Thymus (tissue), 11 donors: Measurements from ENCODE around the gene USP34. TPM values are rescaled to one million over a fixed set of nuclear protein-coding genes. Genes with fewer than 3 reads are reported as not detected.
"Not testable (repeated sequence)": the region's sequence is repeated elsewhere in the genome, so short reads cannot be mapped to it uniquely, and the experiment has no call there.

ENCODE experiments used
- DNase-seq, 9 donors: peaks; one replicate each; pipeline ENCODE4 v3.0.0-alpha.2; 2013; ENCODE audit warnings: low spot score in 9 of 9, low read depth in 6 of 9, missing footprints in 1 of 9
- H3K27ac ChIP-seq, 2 donors: one replicate each; pipeline ENCODE4 v1.5.1; 2013; ENCODE audit warnings: control low read depth in 1 of 2, low read depth in 1 of 2, low read length in 1 of 2, mild to moderate bottlenecking in 1 of 2, moderate library complexity in 1 of 2
- H3K27me3 ChIP-seq, 2 donors: one replicate each; pipeline ENCODE4 v1.5.1; 2013; ENCODE audit warnings: low read length in 1 of 2; ENCODE audit not compliant: control insufficient read depth in 2 of 2, insufficient read depth in 1 of 2
- H3K36me3 ChIP-seq, 2 donors: one replicate each; pipeline ENCODE4 v1.5.1; 2013; ENCODE audit warnings: low read length in 1 of 2, mild to moderate bottlenecking in 1 of 2, moderate library complexity in 1 of 2; ENCODE audit not compliant: control insufficient read depth in 2 of 2, insufficient read depth in 2 of 2
- H3K4me1 ChIP-seq, 2 donors: one replicate each; pipeline ENCODE4 v1.5.1; 2013; ENCODE audit warnings: low read length in 2 of 2; ENCODE audit not compliant: control insufficient read depth in 2 of 2, insufficient read depth in 2 of 2
- H3K4me3 ChIP-seq, 2 donors: one replicate each; pipeline ENCODE4 v1.5.1; 2013; ENCODE audit warnings: low read length in 2 of 2, control low read depth in 1 of 2, mild to moderate bottlenecking in 1 of 2
- H3K9me3 ChIP-seq, 2 donors: one replicate each; pipeline ENCODE4 v1.5.1; 2013; ENCODE audit warnings: low read length in 1 of 2, mild to moderate bottlenecking in 1 of 2; ENCODE audit not compliant: control insufficient read depth in 2 of 2, insufficient read depth in 1 of 2
- WGBS: extraction: QIAGEN DNeasy Blood & Tissue Kit; methylation state at CpG from one replicate; pipeline ENCODE4 v1.1.7; 2013; 5-methylcytosine and 5-hydroxymethylcytosine counted together
- polyA plus RNA-seq: library from polyadenylated mRNA; stranded (reverse); fragments of 200-250 nt; gene quantifications from one replicate; pipeline ENCODE4 v1.2.3, GENCODE V29; 2013
- total RNA-seq: library from RNA; stranded (reverse); fragments of 120-200 nt; gene quantifications from one replicate; pipeline ENCODE4 v1.2.4, GENCODE V29; 2013
- donor health status: healthy.

The USP34 gene
- total and polyA plus RNA-seq, 2 donors, result 54.5 to 102 TPM

- no peak for DNase-seq
- WGBS, result 98% methylated on average over 10 of the region's 10 CpGs
- Histone ChIP-seq H3K4me3 (no peak overlapping the region), H3K36me3 (peaks cover 7 to 13% of the 10 kb centered on the region in 2 donors), H3K9me3 (no peaks in the 10 kb centered on the region), H3K27me3 (no peaks in the 10 kb centered on the region), H3K4me1 (no peaks in the 10 kb centered on the region), H3K27ac (no peak overlapping the region)
These were observed 303.3 kb downstream of the USP34 start for GRCh38 chr2:61167579-61167978.

- H3K9me3 ChIP-seq, result no peaks in the 10 kb centered on the region
- DNase-seq, result no peak
- no peaks in the 10 kb centered on the region for H3K4me1 ChIP-seq
- H3K27ac ChIP-seq, result no peak overlapping the region
- peaks cover 7 to 13% of the 10 kb centered on the region in 2 donors for H3K36me3 ChIP-seq
- H3K27me3 ChIP-seq, result no peaks in the 10 kb centered on the region
- 97% methylated on average over 3 of the region's 3 CpGs for WGBS
- H3K4me3 ChIP-seq, result no peak overlapping the region
These were observed 304.9 kb downstream of the USP34 start for GRCh38 chr2:61165946-61166345.

- DNase-seq, H3K4me3 ChIP-seq, H3K4me1 ChIP-seq, H3K9me3 ChIP-seq, H3K27me3 ChIP-seq, H3K27ac ChIP-seq: not testable (repeated sequence)
- peaks cover 7 to 13% of the 10 kb centered on the region in 2 donors for H3K36me3 ChIP-seq
- 97% methylated on average over 7 of the region's 7 CpGs for WGBS
These were observed 305.8 kb downstream of the USP34 start for GRCh38 chr2:61165082-61165481.

GRCh38 chr2:61162721-61163120, 308.2 kb downstream of the USP34 start:
- Histone ChIP-seq H3K9me3 (peaks cover 0 to 7% of the 10 kb centered on the region in 2 donors), H3K27ac (no peak overlapping the region), H3K27me3 (no peaks in the 10 kb centered on the region), H3K4me3 (no peak overlapping the region), H3K4me1 (no peaks in the 10 kb centered on the region), H3K36me3 (peaks cover 11 to 21% of the 10 kb centered on the region in 2 donors)
- WGBS, result 91% methylated on average over 5 of the region's 5 CpGs
- no peak for DNase-seq

GRCh38 chr2:61161888-61162287, 309.0 kb downstream of the USP34 start, which contains the start of gene C2orf74:
C2orf74 (plus strand) TSS chr2:61162188; CDS start chr2:61162515, 327 bp downstream.
- no peak for DNase-seq
- 99% methylated on average over 5 of the region's 5 CpGs for WGBS
- Histone ChIP-seq H3K27ac (no peak within 1 kb of the TSS), H3K27me3 (no peaks in the 10 kb centered on the region), H3K4me1 (no peaks in the 10 kb centered on the region), H3K9me3 (peaks cover 0 to 10% of the 10 kb centered on the region in 2 donors), H3K36me3 (peaks cover 11 to 21% of the 10 kb centered on the region in 2 donors), H3K4me3 (no peak within 1 kb of the TSS)

- no peak for DNase-seq
- peaks cover 3 to 8% of the 10 kb centered on the region in 2 donors for H3K36me3 ChIP-seq
- no peak overlapping the region for H3K27ac ChIP-seq
- H3K4me1 ChIP-seq, result no peaks in the 10 kb centered on the region
- H3K9me3 ChIP-seq, result peaks cover 0 to 10% of the 10 kb centered on the region in 2 donors
- WGBS, result 94% methylated on average over 3 of the region's 3 CpGs
- H3K4me3 ChIP-seq, result no peak overlapping the region
- no peaks in the 10 kb centered on the region for H3K27me3 ChIP-seq
These were observed 312.4 kb downstream of the USP34 start for GRCh38 chr2:61158356-61158955.

- over 99% methylated on average over 5 of the region's 5 CpGs for WGBS
- peaks cover 3 to 8% of the 10 kb centered on the region in 2 donors for H3K36me3 ChIP-seq
- H3K27ac ChIP-seq, result no peak overlapping the region
- H3K9me3 ChIP-seq, result peaks cover 0 to 10% of the 10 kb centered on the region in 2 donors
- no peaks in the 10 kb centered on the region for H3K27me3 ChIP-seq
- H3K4me3 ChIP-seq, result no peak overlapping the region
- no peaks in the 10 kb centered on the region for H3K4me1 ChIP-seq
- no peak for DNase-seq
These were observed 313.4 kb downstream of the USP34 start for GRCh38 chr2:61157371-61158003.

- Histone ChIP-seq H3K27me3 (no peaks in the 10 kb centered on the region), H3K9me3 (peaks cover 0 to 3% of the 10 kb centered on the region in 2 donors), H3K4me3 (no peak overlapping the region), H3K27ac (no peak overlapping the region), H3K36me3 (peaks cover 20% of the 10 kb centered on the region in 2 donors), H3K4me1 (no peaks in the 10 kb centered on the region)
- DNase-seq, result no peak
- WGBS, result 100% methylated on average over 1 of the region's 1 CpG
These were observed 319.5 kb downstream of the USP34 start for GRCh38 chr2:61151436-61151835.

GRCh38 chr2:61149074-61149473, 321.8 kb downstream of the USP34 start:
- Histone ChIP-seq H3K36me3 (peaks cover 20% of the 10 kb centered on the region in 2 donors), H3K27me3 (no peaks in the 10 kb centered on the region), H3K9me3 (peaks cover 0 to 7% of the 10 kb centered on the region in 2 donors), H3K4me3 (no peak overlapping the region), H3K27ac (no peak overlapping the region), H3K4me1 (peaks cover 5 to 9% of the 10 kb centered on the region in 2 donors)
- WGBS, result 96% methylated on average over 6 of the region's 6 CpGs
- no peak for DNase-seq
